HG02885 (cell line): ENCODE data around the gene ACKR2.

ENCODE experiments used
- ATAC-seq: cut with Tn5 transposase; IDR thresholded peaks from one replicate; pipeline ENCODE4 v1.9.1; 2021; ENCODE audit warnings: mild to moderate bottlenecking; ENCODE audit not compliant: unreplicated experiment, poor library complexity

Gene ACKR2

GRCh38 chr3:42853056-42853455, 43.8 kb downstream of the ACKR2 start:
- no peak for ATAC-seq

GRCh38 chr3:42853739-42854302, 44.6 kb downstream of the ACKR2 start:
- ATAC-seq: no peak

GRCh38 chr3:42855219-42855546, 45.9 kb downstream of the ACKR2 start:
- ATAC-seq: no peak

- no peak for ATAC-seq
Measured at GRCh38 chr3:42855547-42856380, 46.5 kb downstream of the ACKR2 start.

GRCh38 chr3:42856544-42856943, 47.3 kb downstream of the ACKR2 start:
- ATAC-seq: no peak

GRCh38 chr3:42864321-42864950, 55.2 kb downstream of the ACKR2 start:
- ATAC-seq: no peak

GRCh38 chr3:42865256-42865655, 56.0 kb downstream of the ACKR2 start:
- ATAC-seq: no peak

GRCh38 chr3:42867138-42867537, 57.9 kb downstream of the ACKR2 start:
- ATAC-seq: no peak

- no peak for ATAC-seq
Measured at GRCh38 chr3:42868841-42869240, 59.6 kb downstream of the ACKR2 start.

- ATAC-seq: no peak
Measured at GRCh38 chr3:42871592-42872196, 62.4 kb downstream of the ACKR2 start.

- no peak for ATAC-seq
Measured at GRCh38 chr3:42872718-42873117, 63.5 kb downstream of the ACKR2 start.

- ATAC-seq: no peak
Measured at GRCh38 chr3:42873221-42873982, 64.2 kb downstream of the ACKR2 start.

GRCh38 chr3:42874749-42875148, 65.5 kb downstream of the ACKR2 start:
- no peak for ATAC-seq

GRCh38 chr3:42875325-42876151, 66.3 kb downstream of the ACKR2 start, which contains the start of gene CYP8B1:
TSS of gene CYP8B1 (minus strand) at chr3:42875879. CDS start at chr3:42875816, 63 bp downstream.
- no peak for ATAC-seq

- ATAC-seq: no peak
Measured at GRCh38 chr3:42876401-42876800, 67.2 kb downstream of the ACKR2 start.

- ATAC-seq: no peak
Measured at GRCh38 chr3:42876940-42877720, 67.9 kb downstream of the ACKR2 start.

GRCh38 chr3:42877881-42878280, 68.6 kb downstream of the ACKR2 start:
- no peak for ATAC-seq

GRCh38 chr3:42880183-42880582, 70.9 kb downstream of the ACKR2 start:
- no peak for ATAC-seq
